Adrenal gland (tissue), 12 donors: Measurements from ENCODE around the gene ASCC1. TPM values are rescaled to one million over a fixed set of nuclear protein-coding genes. Genes with fewer than 3 reads are reported as not detected.
"Not testable (repeated sequence)": the region's sequence is repeated elsewhere in the genome, so short reads cannot be mapped to it uniquely, and the experiment has no call there.

Experiments
- DNase-seq, 7 donors: peaks; one replicate each; pipeline ENCODE4 v3.0.0-alpha.2; 2019 to 2020
- H3K27ac ChIP-seq, 5 donors: fragments of 200-600 bp; sonication (generic) in 4 of 5; 1 replicate in 3 of 5; 2 replicates in 2 of 5; pipeline versions ENCODE4 v1.5.1 to v1.8.0; 2016 to 2020; ENCODE audit warnings: mild to moderate bottlenecking in 1 of 5
- H3K27me3 ChIP-seq: fragments of 200-600 bp; 2 replicates; pipeline ENCODE4 v1.8.0; 2021
- H3K36me3 ChIP-seq, 2 donors: fragments of 200-600 bp; replicated peaks in 1 of 2; 1 replicate in 1 of 2; 2 replicates in 1 of 2; pipeline versions ENCODE4 v1.5.1 to v1.8.0; 2018 to 2022
- H3K4me1 ChIP-seq, 2 donors: fragments of 200-600 bp; replicated peaks in 1 of 2; 1 replicate in 1 of 2; 2 replicates in 1 of 2; pipeline versions ENCODE4 v1.5.1 to v1.8.0; 2018 to 2021
- H3K4me3 ChIP-seq, 4 donors: fragments of 200-600 bp; sonication (generic) in 3 of 4; one replicate each; pipeline ENCODE4 v1.5.1; 2016 to 2018
- H3K9me3 ChIP-seq, 3 donors: fragments of 200-600 bp; sonication (generic) in 1 of 3; replicated peaks in 1 of 3; 1 replicate in 2 of 3; 2 replicates in 1 of 3; pipeline versions ENCODE4 v1.5.1 to v1.8.0; 2016 to 2021
- CTCF ChIP-seq, 6 experiments: fragments of 450-650 bp in 4 of 6; fragments of 200-600 bp in 2 of 6; sonication (generic) in 1 of 6; IDR thresholded peaks; 1 replicate in 5 of 6; 2 replicates in 1 of 6; pipeline versions ENCODE4 v1.5.1 to v1.8.0; 2016 to 2021; ENCODE audit warnings: antibody characterized with exemption in 6 of 6, mild to moderate bottlenecking in 2 of 6, moderate library complexity in 1 of 6
- POLR2A ChIP-seq, 2 donors: fragments of 450-650 bp; IDR thresholded peaks; one replicate each; pipeline ENCODE4 v1.6.1; 2017; ENCODE audit warnings: antibody characterized with exemption in 2 of 2, mild to moderate bottlenecking in 2 of 2, moderate library complexity in 1 of 2
- WGBS, 4 donors: extraction: QIAGEN DNeasy Blood & Tissue Kit in 2 of 4; methylation state at CpG; one replicate each; pipeline versions ENCODE4 v1.1.5 to v1.1.7; 2013 to 2017; 5-methylcytosine and 5-hydroxymethylcytosine counted together
- intact Hi-C, 2 donors: fragments of 100-400 bp; cut with DNase I; formaldehyde crosslinking; loops; one replicate each; pipeline versions ENCODE4 v1.14.1 to v1.15.0; 2022 to 2023
- polyA plus RNA-seq, 3 donors: library from polyadenylated mRNA; stranded (reverse); fragments of 200-250 nt in 2 of 3; fragments of 350-450 nt in 1 of 3; fragmentation: Illumina TruSeq in 1 of 3; extraction: RNeasy Lipid Tissue Mini Kit (QIAGEN cat#74804) in 1 of 3; gene quantifications; one replicate each; pipeline ENCODE4 v1.2.3, GENCODE V29; 2013 to 2014
- total RNA-seq, 9 donors: library from RNA; depleted of rRNA in 4 of 9; stranded (reverse); fragments of >200 nt in 4 of 9; fragments of 120-200 nt in 1 of 9; fragmentation: NEBNext Ultra II Directional in 1 of 9; extraction: Animal tissue kit (Norgen Biotek cat#: 25700) in 1 of 9; gene quantifications; one replicate each; pipeline versions ENCODE4 v1.1.0 to v1.2.4, GENCODE V29; 2013 to 2023
- donor health status: healthy with polysubstance abuse.
- donor health status: Bipolar disorder and iron deficiency.
- donor health status: DM: yes; HTN: yes; CAD: no.
- donor health status: DM: no; HTN: no; CAD: no.
- donor health status: DM: no; HTN: no; CAD: no.
- donor health status: DM: yes; HTN: yes; CAD: no.

ASCC1 gene
- total and polyA plus RNA-seq, 12 donors, result 9.7 to 101 (median 36.7) TPM

- no peak for DNase-seq
Observed at GRCh38 chr10:72162978-72163377, 53.1 kb downstream of the ASCC1 start.

GRCh38 chr10:72158176-72158575 lies 57.9 kb downstream of the ASCC1 start:
- intact Hi-C loops, result no loop called here
- Histone ChIP-seq H3K27ac (no peak overlapping the region), H3K27me3 (no peaks in the 10 kb centered on the region), H3K4me1 (no peaks in the 10 kb centered on the region), H3K4me3 (no peak overlapping the region), H3K36me3 (peaks cover 0 to 6% of the 10 kb centered on the region in 2 donors), H3K9me3 (no peaks in the 10 kb centered on the region)
- 88 to 95% (median 93%) methylated on average over 9 of the region's 9 CpGs for WGBS, 4 donors
- DNase-seq, result no peak
- TF ChIP-seq POLR2A (IDR thresholded peaks at IDR 0.05) (no peak), CTCF (IDR thresholded peaks at IDR 0.05) (no peak)

More at GRCh38 chr10:72162978-72163377, 53.1 kb downstream of the ASCC1 start:
- no peaks in the 10 kb centered on the region for H3K27me3 ChIP-seq
- no peak overlapping the region for H3K4me3 ChIP-seq
- no peaks in the 10 kb centered on the region for H3K4me1 ChIP-seq
- H3K36me3 ChIP-seq, result peaks cover 0 to 6% of the 10 kb centered on the region in 2 donors
- intact Hi-C loops, result loop anchor here in 1 of 2 donors (5.0 kb wide), 1 partner anchor 189 kb away; the partner anchor contains the start of gene DNAJB12
- H3K9me3 ChIP-seq, result no peaks in the 10 kb centered on the region
- no peak overlapping the region for H3K27ac ChIP-seq
- no peak for TF ChIP-seq CTCF (IDR thresholded peaks at IDR 0.05)
- no peak for TF ChIP-seq POLR2A (IDR thresholded peaks at IDR 0.05)
- 61 to 74% (median 67%) methylated on average over 1 of the region's 1 CpG for WGBS, 4 donors

GRCh38 chr10:72156223-72156622 lies 59.9 kb downstream of the ASCC1 start:
- Histone ChIP-seq H3K36me3 (peaks cover 0 to 5% of the 10 kb centered on the region in 2 donors), H3K27me3 (no peaks in the 10 kb centered on the region), H3K9me3 (no peaks in the 10 kb centered on the region), H3K4me3 (no peak overlapping the region), H3K27ac (no peak overlapping the region), H3K4me1 (no peaks in the 10 kb centered on the region)
- TF ChIP-seq POLR2A (IDR thresholded peaks at IDR 0.05) (no peak), CTCF (IDR thresholded peaks at IDR 0.05) (no peak)
- intact Hi-C loops, result no loop called here
- WGBS, 4 donors, result 96 to 97% (median 97%) methylated on average over 10 of the region's 10 CpGs
- DNase-seq, result no peak

- Histone ChIP-seq H3K9me3 (no peaks in the 10 kb centered on the region), H3K36me3 (no peaks in the 10 kb centered on the region), H3K27me3 (no peaks in the 10 kb centered on the region), H3K4me1 (no peaks in the 10 kb centered on the region), H3K27ac (no peak overlapping the region), H3K4me3 (no peak overlapping the region)
- intact Hi-C loops, result no loop called here
- WGBS, 4 donors, result 93 to 97% (median 94%) methylated on average over 7 of the region's 7 CpGs
- TF ChIP-seq CTCF (IDR thresholded peaks at IDR 0.05) (no peak), POLR2A (IDR thresholded peaks at IDR 0.05) (no peak)
- DNase-seq, result no peak
Observed at GRCh38 chr10:72152286-72152685, 63.8 kb downstream of the ASCC1 start.

GRCh38 chr10:72150746-72151478 lies 65.2 kb downstream of the ASCC1 start:
- intact Hi-C loops, H3K9me3 ChIP-seq, H3K27ac ChIP-seq, H3K4me1 ChIP-seq, H3K4me3 ChIP-seq, H3K27me3 ChIP-seq, DNase-seq, H3K36me3 ChIP-seq: not testable (repeated sequence)
- 92 to 99% (median 96%) methylated on average over 4 to 6 of the region's 6 CpGs for WGBS, 4 donors

GRCh38 chr10:72147324-72147584 lies 68.8 kb downstream of the ASCC1 start:
- not testable (repeated sequence) for DNase-seq

More at GRCh38 chr10:72147324-72147584, 68.8 kb downstream of the ASCC1 start:
- intact Hi-C loops, H3K4me1 ChIP-seq, H3K36me3 ChIP-seq, H3K27ac ChIP-seq, H3K9me3 ChIP-seq, H3K4me3 ChIP-seq, H3K27me3 ChIP-seq: not testable (repeated sequence)
- WGBS, 4 donors, result 78 to 90% (median 87%) methylated on average over 4 of the region's 4 CpGs
